NCI-H2196 treated with DMSO at 0.1 percent for 48 hours (cell line): ENCODE results near the gene JAZF1.
"Not testable (repeated sequence)": the region's sequence is repeated elsewhere in the genome, so short reads cannot be mapped to it uniquely, and the experiment has no call there.

ENCODE experiments used
- DNase-seq: peaks from one replicate; lab custom pipeline; 2025; ENCODE audit not compliant: unreplicated experiment; lab: John Stamatoyannopoulos, UW

The JAZF1 gene

DNA sequence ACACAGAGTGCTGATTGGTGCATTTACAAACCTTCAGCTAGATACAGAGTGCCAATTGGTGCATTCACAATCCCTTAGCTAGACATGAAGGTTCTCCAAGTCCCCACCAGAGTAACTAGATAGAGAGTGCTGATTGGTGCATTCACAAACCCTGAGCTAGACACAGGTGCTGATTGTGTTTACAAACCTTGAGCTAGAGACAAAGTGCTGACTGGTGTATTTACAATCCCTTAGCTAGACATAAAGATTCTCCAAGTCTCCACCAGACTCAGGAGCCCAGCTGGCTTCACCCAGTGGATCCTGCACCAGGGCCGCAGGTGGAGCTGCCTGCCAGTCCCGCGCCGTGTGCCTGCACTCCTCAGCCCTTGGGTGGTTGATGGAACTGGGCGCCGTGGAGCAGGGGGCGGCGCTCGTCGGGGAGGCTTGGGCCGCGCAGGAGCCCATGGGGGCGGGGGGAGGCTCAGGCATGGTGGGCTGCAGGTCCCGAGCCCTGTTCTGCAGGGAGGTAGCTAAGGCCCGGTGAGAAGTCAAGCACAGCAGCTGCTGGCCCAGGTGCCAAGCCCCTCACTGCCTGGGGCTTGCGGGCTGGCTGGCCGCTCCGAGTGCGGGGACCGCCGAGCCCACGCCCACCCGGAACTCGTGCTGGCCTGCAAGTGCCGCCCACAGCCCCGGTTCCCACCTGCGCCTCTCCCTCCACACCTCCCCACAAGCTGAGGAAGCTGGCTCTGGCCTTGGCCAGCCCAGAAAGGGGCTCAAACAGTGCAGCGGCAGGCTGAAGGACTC lies 323.7 kb downstream of the JAZF1 start:
- DNase-seq: not testable (repeated sequence)

DNA sequence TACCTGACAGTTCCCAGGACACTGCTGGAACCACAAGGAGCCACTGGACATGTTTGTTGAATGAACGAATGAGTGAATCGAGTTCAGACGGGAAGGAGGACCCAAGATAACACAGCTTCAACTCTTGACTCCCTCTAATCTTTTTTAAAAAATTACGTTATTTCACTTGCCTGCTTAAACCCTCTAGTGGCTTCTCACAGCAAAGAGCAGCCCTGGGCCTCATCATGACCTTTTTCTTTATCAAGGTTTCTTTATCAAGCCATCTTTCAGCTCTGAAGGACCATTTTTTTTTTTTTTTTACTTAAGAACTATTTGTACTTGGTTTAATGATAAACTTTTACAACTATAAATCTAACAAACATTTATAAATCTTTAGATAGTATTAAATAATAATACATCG lies 330.1 kb downstream of the JAZF1 start:
- no peak for DNase-seq

DNA sequence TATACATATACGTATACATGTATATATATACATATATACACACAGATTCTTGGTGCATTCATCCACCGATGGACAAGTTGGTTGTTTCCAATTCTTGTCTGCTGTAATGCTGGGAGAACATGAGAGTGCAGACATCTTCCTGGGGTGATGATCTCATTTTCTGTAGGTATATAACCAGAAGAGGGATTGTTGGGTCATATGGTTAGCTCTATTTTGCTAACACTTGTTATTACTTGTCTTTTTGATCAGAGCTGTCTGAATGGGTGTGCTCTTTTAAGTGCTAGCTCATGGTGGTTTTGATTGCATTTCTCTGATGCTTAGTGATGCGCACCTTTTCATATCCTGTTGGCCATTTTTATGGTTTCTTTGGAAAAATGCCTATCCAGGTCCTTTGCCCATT lies 334.2 kb downstream of the JAZF1 start:
- DNase-seq: no peak

DNA sequence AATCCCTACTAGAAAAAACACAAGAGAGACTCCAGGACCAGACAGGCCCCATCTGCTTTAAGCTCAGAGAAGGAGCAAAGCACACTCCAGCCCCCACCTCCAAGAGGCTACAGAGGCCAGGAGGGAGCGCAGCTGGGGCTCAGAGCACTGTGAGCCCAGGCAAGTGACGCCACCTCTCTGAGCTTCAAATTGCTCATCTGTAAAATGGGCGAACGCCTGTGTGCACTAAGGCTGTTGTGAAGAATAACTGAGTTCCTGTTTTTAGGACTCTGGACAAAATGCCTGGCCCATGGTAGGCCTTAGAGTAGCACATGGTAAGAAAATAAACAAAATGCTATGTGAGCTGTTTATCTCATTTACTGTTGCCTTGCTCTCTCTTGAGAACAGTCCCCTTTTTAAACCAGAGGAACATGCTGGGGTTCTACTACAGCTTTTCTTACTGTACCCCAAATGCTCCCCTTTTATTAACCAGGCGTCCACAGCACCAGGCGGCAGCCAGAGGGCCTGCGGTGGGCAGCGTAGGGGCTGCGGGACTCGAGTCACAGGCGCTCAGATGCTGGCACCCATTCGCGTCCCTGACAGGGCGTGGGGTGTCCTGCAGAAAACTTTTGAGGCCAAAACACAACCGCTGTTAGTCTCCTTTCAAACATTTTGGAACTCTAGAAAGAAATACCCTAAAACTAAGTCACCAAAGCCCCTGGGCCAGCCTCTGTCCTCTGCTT lies 336.9 kb downstream of the JAZF1 start:
- DNase-seq: no peak

DNA sequence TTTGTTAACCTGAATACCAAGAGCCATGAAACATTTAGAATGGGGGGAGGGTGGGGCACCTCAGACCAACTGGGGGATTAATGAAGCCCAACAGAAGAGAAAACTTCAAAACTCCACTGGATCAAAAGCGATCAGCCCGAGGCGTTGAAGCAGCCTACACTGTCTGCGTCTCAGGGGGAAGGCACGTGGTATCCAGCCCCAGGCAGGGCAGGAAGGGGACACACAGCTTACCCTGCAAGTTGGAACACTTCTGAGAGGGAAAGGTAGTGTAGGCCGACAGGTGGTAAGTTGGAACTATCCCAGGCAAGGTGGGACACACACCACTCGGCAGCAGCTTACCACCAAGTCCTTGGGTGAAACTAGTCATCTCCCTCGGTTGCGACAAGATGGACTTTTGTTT lies 337.7 kb downstream of the JAZF1 start:
- DNase-seq: no peak

DNA sequence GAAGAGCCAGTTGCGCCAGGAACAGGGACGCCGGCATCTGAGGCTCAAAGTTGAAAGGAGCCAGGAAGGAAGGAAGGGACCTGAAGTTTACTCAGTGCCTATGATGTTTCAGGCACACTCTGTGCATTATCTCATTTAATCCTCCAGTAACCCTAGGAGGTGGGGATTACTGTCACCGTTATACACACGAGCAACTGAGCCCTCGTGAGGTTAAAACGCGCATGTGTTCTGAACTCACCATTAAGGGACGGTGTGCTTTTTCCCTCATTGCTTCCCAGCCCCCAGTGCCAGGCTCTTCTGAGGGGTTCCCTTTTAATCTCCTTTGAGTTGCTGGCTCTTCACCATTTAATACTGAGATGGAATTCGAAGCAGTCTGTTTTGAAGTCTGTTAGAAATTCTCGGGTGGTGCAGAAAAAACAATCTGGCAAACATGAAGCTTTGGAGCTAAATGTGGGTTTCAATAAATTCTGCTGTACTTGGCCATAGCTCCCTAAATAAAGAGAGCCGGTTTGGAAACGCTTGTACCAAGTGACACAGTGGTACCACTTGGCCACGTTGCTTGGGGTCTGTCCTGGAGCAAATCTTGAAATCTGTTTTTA lies 338.4 kb downstream of the JAZF1 start:
- no peak for DNase-seq

DNA sequence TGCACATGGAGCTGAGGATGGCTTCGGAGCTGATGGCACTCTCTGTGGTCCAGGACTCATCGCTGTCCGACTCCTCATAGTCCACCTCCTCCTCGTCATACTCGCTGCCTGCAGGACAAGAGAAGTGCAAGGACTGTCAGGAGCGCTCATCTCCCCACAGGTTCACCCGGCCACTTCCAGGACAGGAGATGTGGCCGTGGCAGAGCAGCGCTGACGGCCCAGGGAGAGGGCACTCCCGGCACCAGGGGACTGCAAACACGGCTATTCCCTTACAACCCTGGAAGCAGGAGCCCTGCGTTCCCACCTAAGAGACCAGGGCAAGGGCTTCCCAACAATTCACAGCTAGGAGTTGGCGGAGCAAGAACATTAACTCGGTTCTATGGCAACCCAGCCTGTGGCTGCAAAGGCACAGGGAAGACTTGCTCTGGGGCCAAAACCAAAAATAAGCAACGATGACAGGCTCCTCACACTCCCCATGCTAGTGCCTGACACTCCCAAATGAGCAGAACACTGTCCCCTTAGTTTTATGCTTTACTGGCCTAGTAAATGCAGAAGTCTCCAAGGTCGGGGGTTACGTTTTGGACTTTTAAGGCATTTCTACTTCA lies 339.7 kb downstream of the JAZF1 start:
- DNase-seq: no peak

DNA sequence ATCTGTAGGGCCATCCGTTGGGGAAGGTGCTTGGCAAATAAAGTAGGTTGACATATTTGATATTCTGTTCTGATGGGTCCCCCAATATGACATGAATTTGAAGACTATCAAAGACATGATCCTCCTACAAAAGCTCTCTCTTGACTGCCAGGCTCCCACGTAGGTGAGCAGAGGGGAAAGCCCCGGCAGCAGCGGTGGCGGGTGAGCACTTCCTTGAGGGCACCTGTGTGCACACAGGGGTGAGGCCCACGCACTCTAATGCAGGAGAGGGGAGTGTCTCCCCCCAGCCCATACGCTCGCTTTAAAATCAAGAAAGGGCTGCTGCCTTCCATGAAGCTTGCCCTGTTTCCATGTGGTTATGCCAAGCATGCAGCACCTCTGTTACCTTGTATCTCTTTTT lies 340.3 kb downstream of the JAZF1 start:
- DNase-seq: no peak

DNA sequence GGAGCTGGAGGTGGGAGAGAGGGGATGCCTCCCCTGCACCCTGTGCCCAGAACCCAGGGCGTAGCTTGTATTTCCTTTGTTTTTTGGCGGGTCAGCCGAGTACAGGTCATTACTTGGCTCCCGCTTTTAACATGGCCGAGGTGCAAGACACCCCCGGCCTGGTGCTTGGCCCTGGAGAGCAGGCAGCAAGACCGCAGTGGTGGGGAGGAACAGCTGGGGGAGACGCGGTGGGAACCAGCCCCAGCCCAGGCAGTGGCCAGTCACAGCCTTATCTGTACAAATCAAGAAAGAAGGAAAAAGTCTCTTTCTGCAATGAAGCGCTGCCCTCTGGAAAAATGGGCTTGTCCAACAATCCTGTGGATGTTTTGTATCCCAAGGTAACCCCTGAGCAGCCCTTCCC lies 341.5 kb downstream of the JAZF1 start:
- DNase-seq: no peak

DNA sequence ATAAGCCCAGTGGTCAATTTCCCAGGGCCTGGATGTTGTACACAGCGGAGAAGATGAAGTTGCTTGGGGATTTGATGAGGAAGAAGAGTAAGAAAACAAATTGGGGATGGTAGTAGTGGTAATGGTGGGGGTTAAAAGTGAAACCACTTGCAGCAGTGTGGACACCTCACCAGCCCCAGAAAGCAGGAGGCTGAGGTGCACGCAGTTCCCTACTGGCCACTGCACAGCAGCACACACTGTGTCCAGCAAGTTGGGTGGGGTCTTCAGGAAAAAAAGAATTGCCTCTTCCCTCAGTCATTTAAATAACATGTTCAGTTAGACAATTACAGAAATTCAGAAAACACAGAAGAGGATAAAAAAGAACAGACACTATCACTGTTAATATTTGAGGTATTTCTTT lies 344.1 kb downstream of the JAZF1 start:
- no peak for DNase-seq

DNA sequence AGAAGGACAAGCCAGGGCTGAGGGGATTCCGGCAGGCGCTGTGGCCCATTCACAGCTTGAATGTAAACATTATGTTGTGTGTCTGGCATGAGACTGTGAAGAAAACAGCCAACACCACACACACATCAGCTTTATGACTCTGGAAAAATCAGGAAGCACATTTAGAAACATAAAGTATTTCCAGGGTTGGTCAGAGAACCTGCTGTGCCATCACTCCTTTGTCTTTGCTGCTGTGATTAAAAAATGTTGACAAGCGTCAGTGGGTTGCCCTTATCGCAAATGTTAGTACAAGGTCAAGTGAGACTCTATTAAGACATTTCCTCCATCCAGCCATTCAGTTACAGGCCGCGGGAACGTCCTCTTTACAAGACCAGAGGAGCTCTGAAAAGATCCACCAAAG lies 345.2 kb downstream of the JAZF1 start:
- no peak for DNase-seq

DNA sequence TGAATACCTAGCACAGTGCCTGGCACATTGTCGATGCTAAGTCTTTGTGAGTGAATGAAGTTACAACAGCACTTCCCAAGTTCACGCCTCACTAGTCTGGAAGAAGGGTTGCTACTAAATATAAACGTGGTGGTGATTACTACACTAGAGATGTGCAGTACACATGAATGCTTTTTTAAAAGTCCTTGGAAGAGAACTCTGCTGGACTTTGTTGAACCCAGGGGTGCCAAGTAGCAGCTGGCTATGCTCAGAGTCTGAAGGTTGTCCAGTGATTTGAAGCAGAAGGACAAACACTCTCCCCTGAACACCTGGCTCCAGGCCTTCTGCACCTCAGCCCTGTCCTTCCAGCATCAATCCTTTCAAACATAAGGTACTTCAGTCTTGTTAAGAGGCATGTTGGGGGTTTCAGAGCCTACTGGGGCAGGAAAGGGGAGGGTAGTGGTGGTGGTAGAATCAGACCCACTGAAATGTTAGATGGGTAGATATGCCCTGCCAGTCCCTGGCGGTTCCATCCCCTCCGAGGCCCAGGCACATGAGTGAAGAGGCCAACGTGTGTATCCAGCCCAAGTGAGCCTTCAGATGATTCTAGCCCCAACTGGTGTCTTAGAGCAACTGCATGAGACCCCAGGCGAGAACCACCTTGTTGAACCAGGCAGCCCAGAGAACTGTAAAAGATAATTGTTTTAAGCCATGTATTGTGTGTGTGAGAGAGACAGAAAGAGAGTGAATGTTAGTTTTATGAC lies 346.2 kb downstream of the JAZF1 start:
- DNase-seq: no peak

DNA sequence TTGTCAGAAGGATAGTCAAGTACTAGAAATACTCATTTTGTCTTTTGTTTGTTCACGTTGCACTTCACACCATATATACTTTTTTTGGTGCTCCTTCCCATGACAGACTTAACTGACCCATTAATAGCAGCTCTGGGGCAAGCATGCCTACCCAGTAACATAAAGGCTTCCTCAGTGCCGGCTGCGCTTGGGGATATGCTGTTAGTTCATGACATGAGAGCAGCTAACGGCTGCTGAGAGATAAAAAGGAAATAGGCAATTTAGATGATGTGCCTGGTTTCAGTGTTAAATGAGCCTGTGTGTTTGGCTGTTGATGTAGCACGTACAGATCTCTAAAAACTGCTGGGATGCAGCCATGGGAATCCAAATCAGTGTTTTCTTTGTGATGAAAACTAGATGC lies 354.2 kb downstream of the JAZF1 start:
- DNase-seq: no peak

DNA sequence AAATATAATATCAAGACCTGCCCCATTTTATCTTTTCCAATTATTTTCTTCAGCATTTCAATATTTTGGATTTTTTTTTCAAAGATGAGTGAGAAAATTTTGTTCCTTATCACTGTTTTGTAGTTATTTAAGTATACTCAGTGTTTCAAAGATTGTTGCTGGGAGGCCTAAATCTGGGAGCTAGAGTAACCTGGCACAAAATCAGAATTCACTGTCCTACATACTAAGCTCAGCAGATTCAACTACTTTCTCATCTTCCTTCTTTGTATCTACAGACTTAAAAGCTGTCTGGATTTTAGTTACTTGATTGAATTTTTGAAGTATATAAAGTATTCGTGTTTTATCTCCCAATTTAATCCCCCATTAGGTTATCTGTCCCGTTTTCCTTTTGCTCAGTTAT lies 354.7 kb downstream of the JAZF1 start:
- no peak for DNase-seq

DNA sequence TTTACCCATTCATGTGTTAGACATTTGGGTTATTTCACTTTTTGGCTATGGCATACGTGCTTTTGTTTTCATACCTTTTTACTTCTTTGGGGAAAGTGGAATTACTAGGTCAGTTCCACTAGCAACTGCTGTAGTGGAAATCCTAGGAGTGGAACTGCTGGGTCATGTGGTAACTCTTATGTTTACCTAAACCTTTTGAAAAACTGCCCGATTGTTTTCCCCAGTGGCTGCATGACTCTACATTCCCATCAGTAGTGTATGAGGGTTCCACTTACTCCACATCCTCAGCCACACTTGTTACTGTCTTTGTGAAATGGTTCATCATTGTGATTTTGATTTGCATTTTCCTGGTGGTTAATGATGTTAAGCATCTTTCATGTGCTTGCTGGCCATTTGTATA lies 358.4 kb downstream of the JAZF1 start:
- no peak for DNase-seq

DNA sequence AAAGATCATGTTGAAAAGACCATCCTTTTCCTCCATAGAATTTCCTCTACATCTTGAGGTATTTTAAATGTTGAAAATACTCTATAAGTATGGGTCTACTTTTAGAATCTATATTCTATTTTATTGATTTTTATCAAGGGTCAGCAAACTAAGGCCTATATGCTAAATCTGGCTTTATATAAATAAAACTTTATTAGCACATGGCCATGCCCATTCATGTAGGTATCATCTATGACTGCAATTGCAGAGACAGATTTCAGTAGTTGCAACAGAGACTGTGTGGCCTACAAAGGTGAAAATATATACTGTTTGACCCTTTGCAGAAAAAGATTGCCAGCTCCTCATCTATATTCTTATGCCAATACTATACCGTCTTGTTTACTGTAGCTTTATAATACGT lies 367.9 kb downstream of the JAZF1 start:
- no peak for DNase-seq

DNA sequence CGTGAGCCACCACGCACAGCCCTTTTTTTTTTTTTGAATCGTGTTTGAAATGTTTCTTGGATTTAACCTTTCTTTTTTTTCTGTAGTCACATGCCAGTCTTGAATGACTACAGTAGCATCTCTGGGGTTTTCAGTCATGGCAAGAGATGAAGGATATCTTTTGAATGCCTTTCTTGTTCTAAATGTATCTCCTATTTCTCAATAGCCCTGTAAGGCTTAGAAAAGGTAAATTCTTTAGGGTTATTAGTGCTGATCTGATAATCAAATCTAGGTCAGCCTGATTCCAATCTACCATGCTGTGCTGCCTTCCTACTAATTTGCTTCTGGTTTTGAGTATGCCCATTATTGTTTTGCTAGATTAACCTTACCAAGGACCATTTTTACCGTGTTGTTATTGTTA lies 370.4 kb downstream of the JAZF1 start:
- DNase-seq: no peak

DNA sequence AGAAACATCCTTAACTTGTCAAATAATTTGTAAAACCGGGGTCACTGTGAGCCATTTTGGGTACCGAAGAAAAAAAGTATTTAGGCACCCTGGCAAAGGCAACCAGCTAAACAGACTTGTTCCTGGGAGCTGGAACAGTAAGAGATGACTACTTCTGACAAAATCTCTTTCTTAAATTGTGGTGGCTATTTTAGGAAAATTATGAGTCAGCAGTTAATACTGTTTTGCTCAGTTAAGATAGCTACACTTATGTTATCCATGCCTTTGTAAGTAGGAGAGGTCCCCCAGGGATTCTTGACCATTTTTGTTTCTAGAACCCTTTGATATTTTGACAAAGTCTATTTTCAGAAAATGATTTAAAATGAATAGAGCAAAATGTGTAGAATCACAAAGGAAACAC lies 372.0 kb downstream of the JAZF1 start:
- no peak for DNase-seq

DNA sequence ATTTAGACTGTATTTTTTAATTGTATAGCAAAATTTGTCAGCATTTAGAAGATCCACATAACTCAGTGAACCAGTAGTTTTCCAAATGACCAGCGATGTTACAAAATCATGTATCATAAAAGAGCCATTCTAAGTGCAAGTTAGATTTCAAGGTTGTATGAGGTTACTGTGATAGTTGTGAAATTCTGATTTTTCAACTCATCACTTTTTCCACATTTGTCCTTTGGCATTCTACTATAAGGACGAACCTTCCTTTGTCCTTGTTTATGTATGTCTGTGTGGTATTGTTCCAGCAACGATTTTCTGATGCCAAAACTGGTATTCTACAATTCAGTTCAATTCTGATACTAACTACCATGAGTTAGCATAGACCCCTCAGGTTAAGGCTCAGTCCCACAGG lies 376.5 kb downstream of the JAZF1 start:
- no peak for DNase-seq

DNA sequence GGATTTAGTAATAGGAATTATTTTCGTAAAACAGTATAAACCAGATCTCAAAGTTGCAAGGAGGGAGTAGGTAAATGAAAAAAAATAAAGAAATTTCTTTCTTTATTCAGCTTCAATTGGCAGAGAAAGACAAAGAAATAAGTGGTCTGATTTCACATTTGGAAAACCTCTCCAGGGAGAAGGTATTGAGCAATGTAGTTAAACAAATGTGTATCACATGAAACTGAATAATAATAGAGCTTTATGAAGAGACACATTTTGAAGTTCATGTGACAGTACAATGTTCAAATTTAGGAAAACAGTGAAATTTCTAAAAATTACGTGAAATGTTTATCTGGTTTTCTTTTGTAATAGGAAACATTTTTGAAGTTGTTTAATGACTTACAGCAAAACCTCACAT lies 377.6 kb downstream of the JAZF1 start:
- DNase-seq: no peak

DNA sequence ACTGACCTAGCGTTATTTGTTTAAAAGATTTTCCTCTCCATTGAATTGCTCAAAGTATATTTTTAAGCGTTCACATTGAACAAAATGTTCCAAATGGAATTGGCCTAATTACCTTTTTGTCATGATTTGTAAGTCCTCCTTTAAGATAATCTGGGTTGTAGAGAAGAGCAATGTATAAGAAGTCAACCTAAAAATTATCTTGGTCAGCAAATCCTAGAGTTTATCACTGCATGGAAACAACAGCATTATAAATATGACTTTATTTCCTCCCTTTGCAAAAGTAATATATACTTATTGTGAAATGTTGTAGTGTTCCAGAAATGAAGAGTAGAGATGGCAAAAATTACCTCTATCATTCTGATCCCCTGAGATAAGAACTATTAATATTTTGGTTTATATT lies 381.4 kb downstream of the JAZF1 start:
- DNase-seq: no peak
